ENCODE results near the gene NEXN. TPM values are rescaled to one million over a fixed set of nuclear protein-coding genes. Genes with fewer than 3 reads are reported as not detected.
A peak's percentile ranks its signal among the peaks of the same experiment; 100 is the strongest.

The NEXN gene
- total RNA-seq, 1 donor from 2014 or later: 37.5 TPM

GRCh38 chr1:77954521-77954920, 66.1 kb downstream of the NEXN start:
- no peak overlapping the region for H3K27ac ChIP-seq (ENCODE audit: low read depth, low read length)
- no peak overlapping the region for H2AFZ ChIP-seq (ENCODE audit: low read depth, low read length)
- DNase-seq (ENCODE audit: low read depth) (no peak), FAIRE-seq (peak; percentile 9)
- H3K4me3 ChIP-seq (ENCODE audit: insufficient read depth, low read depth, low read length): no peak overlapping the region
- H3K9me3 ChIP-seq (ENCODE audit: insufficient read depth, low read depth, low read length): no peaks in the 10 kb centered on the region
- peak overlapping the region; percentile 66 for H3K27ac Mint-ChIP-seq (ENCODE audit: unreplicated experiment)
- no peaks in the 10 kb centered on the region for H3K27me3 Mint-ChIP-seq (ENCODE audit: low read depth, unreplicated experiment)
- no peak for TF ChIP-seq EZH2 (IDR thresholded peaks at IDR 0.05; ENCODE audit: insufficient read depth, low read length)
- TF ChIP-seq CTCF (IDR thresholded peaks at IDR 0.05; ENCODE audit: insufficient read depth, low read depth, low read length): no peak
- no peak overlapping the region for H3K9ac ChIP-seq (ENCODE audit: low read length)
- H3K79me2 ChIP-seq (ENCODE audit: insufficient read depth, low read length): peaks cover 87% of the 10 kb centered on the region
- no peak overlapping the region for H3K4me3 Mint-ChIP-seq (ENCODE audit: unreplicated experiment)
- H3K4me1 ChIP-seq (ENCODE audit: insufficient read depth, low read length): no peaks in the 10 kb centered on the region
- H3K27me3 ChIP-seq (ENCODE audit: insufficient read depth, low read length): no peaks in the 10 kb centered on the region
- H3K36me3 ChIP-seq (ENCODE audit: insufficient read depth, low read length): peaks cover 85% of the 10 kb centered on the region
- peaks cover 34% of the 10 kb centered on the region for H4K20me1 ChIP-seq (ENCODE audit: insufficient read depth, low read length)
- peaks cover 25% of the 10 kb centered on the region for H3K36me3 Mint-ChIP-seq (ENCODE audit: low read depth, unreplicated experiment)
- no peak overlapping the region for H3K4me2 ChIP-seq (ENCODE audit: low read length)
- H3K4me1 Mint-ChIP-seq (ENCODE audit: low read depth, unreplicated experiment): peaks cover 4% of the 10 kb centered on the region
- H3K9me3 Mint-ChIP-seq (ENCODE audit: unreplicated experiment): no peaks in the 10 kb centered on the region

GRCh38 chr1:77955709-77956108, 67.3 kb downstream of the NEXN start:
- Histone ChIP-seq H3K9me3 (ENCODE audit: insufficient read depth, low read depth, low read length) (no peaks in the 10 kb centered on the region), H3K36me3 (ENCODE audit: insufficient read depth, low read length) (peaks cover 88% of the 10 kb centered on the region), H4K20me1 (ENCODE audit: insufficient read depth, low read length) (peaks cover 45% of the 10 kb centered on the region), H3K79me2 (ENCODE audit: insufficient read depth, low read length) (peaks cover 90% of the 10 kb centered on the region), H3K9ac (ENCODE audit: low read length) (no peak overlapping the region), H3K27ac (ENCODE audit: low read depth, low read length) (no peak overlapping the region), H3K4me2 (ENCODE audit: low read length) (no peak overlapping the region), H2AFZ (ENCODE audit: low read depth, low read length) (no peak overlapping the region), H3K4me3 (ENCODE audit: insufficient read depth, low read depth, low read length) (no peak overlapping the region), H3K27me3 (ENCODE audit: insufficient read depth, low read length) (no peaks in the 10 kb centered on the region), H3K4me1 (ENCODE audit: insufficient read depth, low read length) (no peaks in the 10 kb centered on the region)
- DNase-seq (ENCODE audit: low read depth) (no peak), FAIRE-seq (no peak)
- H3K9me3 Mint-ChIP-seq (ENCODE audit: unreplicated experiment): no peaks in the 10 kb centered on the region
- H3K36me3 Mint-ChIP-seq (ENCODE audit: low read depth, unreplicated experiment): peaks cover 23% of the 10 kb centered on the region
- H3K27ac Mint-ChIP-seq (ENCODE audit: unreplicated experiment): no peak overlapping the region
- H3K4me3 Mint-ChIP-seq (ENCODE audit: unreplicated experiment): no peak overlapping the region
- H3K27me3 Mint-ChIP-seq (ENCODE audit: low read depth, unreplicated experiment): no peaks in the 10 kb centered on the region
- H3K4me1 Mint-ChIP-seq (ENCODE audit: low read depth, unreplicated experiment): peaks cover 3% of the 10 kb centered on the region
- TF ChIP-seq CTCF (IDR thresholded peaks at IDR 0.05; ENCODE audit: insufficient read depth, low read depth, low read length) (no peak), EZH2 (IDR thresholded peaks at IDR 0.05; ENCODE audit: insufficient read depth, low read length) (no peak)

- no peak overlapping the region for H3K4me2 ChIP-seq (ENCODE audit: low read length)
- Mint-ChIP-seq H3K9me3 (ENCODE audit: unreplicated experiment) (no peaks in the 10 kb centered on the region), H3K36me3 (ENCODE audit: low read depth, unreplicated experiment) (peaks cover 23% of the 10 kb centered on the region), H3K4me3 (ENCODE audit: unreplicated experiment) (no peak overlapping the region), H3K27me3 (ENCODE audit: low read depth, unreplicated experiment) (no peaks in the 10 kb centered on the region), H3K4me1 (ENCODE audit: low read depth, unreplicated experiment) (peaks cover 6% of the 10 kb centered on the region), H3K27ac (ENCODE audit: unreplicated experiment) (no peak overlapping the region)
- TF ChIP-seq EZH2 (IDR thresholded peaks at IDR 0.05; ENCODE audit: insufficient read depth, low read length) (no peak), CTCF (IDR thresholded peaks at IDR 0.05; ENCODE audit: insufficient read depth, low read depth, low read length) (no peak)
- H3K4me3 ChIP-seq (ENCODE audit: insufficient read depth, low read depth, low read length): no peak overlapping the region
- H3K27ac ChIP-seq (ENCODE audit: low read depth, low read length): no peak overlapping the region
- H3K27me3 ChIP-seq (ENCODE audit: insufficient read depth, low read length): no peaks in the 10 kb centered on the region
- H3K36me3 ChIP-seq (ENCODE audit: insufficient read depth, low read length): peaks cover 88% of the 10 kb centered on the region
- no peak for DNase-seq (ENCODE audit: low read depth)
- FAIRE-seq: no peak
- H2AFZ ChIP-seq (ENCODE audit: low read depth, low read length): no peak overlapping the region
- H3K79me2 ChIP-seq (ENCODE audit: insufficient read depth, low read length): peaks cover 91% of the 10 kb centered on the region
- H3K9me3 ChIP-seq (ENCODE audit: insufficient read depth, low read depth, low read length): no peaks in the 10 kb centered on the region
- H4K20me1 ChIP-seq (ENCODE audit: insufficient read depth, low read length): peaks cover 46% of the 10 kb centered on the region
- no peaks in the 10 kb centered on the region for H3K4me1 ChIP-seq (ENCODE audit: insufficient read depth, low read length)
- no peak overlapping the region for H3K9ac ChIP-seq (ENCODE audit: low read length)
Measured at GRCh38 chr1:77956464-77956863, 68.0 kb downstream of the NEXN start.
